Loucy (cell line): Measurements from ENCODE around the gene HIF1A.

Source experiments
- EZH2phosphoT487 ChIP-seq: fragments of 200-600 bp; IDR thresholded peaks from 2 replicates; pipeline ENCODE4 v1.6.1; 2018; ENCODE audit warnings: antibody characterized with exemption, mild to moderate bottlenecking, moderate library complexity, borderline replicate concordance
- TF ChIP-seq, protein P1 (sequence below): fragments of 200-600 bp; sonication (generic); conservative IDR thresholded peaks from 2 replicates; pipeline ENCODE4 v1.5.1; 2014; ENCODE audit warnings: mild to moderate bottlenecking, antibody characterized with exemption, low read length

DNA sequence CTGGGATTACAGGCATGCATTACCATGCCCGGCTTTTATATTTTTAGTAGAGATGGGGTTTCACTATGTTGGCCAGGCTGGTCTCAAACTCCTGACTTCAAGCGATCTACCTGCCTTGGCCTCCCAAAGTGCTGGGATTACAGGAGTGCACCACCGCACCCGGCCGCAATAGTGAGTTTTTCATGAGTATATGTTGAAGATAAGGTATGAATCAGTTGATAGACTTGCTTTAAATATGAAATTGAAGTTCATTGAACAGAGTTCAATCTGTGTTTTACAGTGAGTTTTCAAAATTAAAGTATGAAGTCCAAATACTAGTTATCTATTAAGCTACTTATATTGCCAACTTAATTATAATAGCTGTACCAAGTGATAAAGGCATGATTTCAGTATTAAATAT is 102.0 kb downstream of the HIF1A start:
- TF ChIP-seq, protein P1, sequence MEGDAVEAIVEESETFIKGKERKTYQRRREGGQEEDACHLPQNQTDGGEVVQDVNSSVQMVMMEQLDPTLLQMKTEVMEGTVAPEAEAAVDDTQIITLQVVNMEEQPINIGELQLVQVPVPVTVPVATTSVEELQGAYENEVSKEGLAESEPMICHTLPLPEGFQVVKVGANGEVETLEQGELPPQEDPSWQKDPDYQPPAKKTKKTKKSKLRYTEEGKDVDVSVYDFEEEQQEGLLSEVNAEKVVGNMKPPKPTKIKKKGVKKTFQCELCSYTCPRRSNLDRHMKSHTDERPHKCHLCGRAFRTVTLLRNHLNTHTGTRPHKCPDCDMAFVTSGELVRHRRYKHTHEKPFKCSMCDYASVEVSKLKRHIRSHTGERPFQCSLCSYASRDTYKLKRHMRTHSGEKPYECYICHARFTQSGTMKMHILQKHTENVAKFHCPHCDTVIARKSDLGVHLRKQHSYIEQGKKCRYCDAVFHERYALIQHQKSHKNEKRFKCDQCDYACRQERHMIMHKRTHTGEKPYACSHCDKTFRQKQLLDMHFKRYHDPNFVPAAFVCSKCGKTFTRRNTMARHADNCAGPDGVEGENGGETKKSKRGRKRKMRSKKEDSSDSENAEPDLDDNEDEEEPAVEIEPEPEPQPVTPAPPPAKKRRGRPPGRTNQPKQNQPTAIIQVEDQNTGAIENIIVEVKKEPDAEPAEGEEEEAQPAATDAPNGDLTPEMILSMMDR = no peak
- TF ChIP-seq EZH2phosphoT487 = no peak
